ENCODE measurements around the gene LMOD1.

The LMOD1 gene

GRCh38 chr1:201882665-201883132 is 63.6 kb downstream of the LMOD1 start:
- H3K36me3 ChIP-seq (ENCODE audit: insufficient read depth, low read length) = no peaks in the 10 kb centered on the region
- no peak overlapping the region for H2AFZ ChIP-seq (ENCODE audit: low read depth, low read length)
- ATAC-seq (ENCODE audit: insufficient read depth, low read depth) = peak; percentile 32; the same call in 2 of the 3 replicates
- no peaks in the 10 kb centered on the region for H4K20me1 ChIP-seq (ENCODE audit: insufficient read depth, low read length)
- H3K79me2 ChIP-seq (ENCODE audit: insufficient read depth, low read length) = no peaks in the 10 kb centered on the region
- no peak overlapping the region for H3K4me2 ChIP-seq (ENCODE audit: insufficient read depth, low read length)
- no peak for DNase-seq
- H3K9me3 ChIP-seq (ENCODE audit: insufficient read depth, low read length, severe bottlenecking) = no peaks in the 10 kb centered on the region
- H3K4me1 ChIP-seq (ENCODE audit: insufficient read depth, low read length) = no peaks in the 10 kb centered on the region
- H3K9ac ChIP-seq (ENCODE audit: low read depth, low read length) = no peak overlapping the region
- H3K27ac ChIP-seq (ENCODE audit: low read length) = no peak overlapping the region
- no peak overlapping the region for H3K4me3 ChIP-seq (ENCODE audit: low read depth in 1 of 2, low read length in 2 of 2)
- TF ChIP-seq EZH2 (IDR thresholded peaks at IDR 0.05; ENCODE audit: borderline replicate concordance, low read depth, low read length, severe bottlenecking) (no peak), CTCF (IDR thresholded peaks at IDR 0.05; ENCODE audit: borderline replicate concordance, extremely low read depth, low read length, poor library complexity, severe bottlenecking) (no peak)
- H3K27me3 ChIP-seq (ENCODE audit: insufficient read depth, low read length, poor library complexity) = peaks cover 26% of the 10 kb centered on the region

- TF ChIP-seq EZH2 (IDR thresholded peaks at IDR 0.05; ENCODE audit: borderline replicate concordance, low read depth, low read length, severe bottlenecking) (no peak), CTCF (IDR thresholded peaks at IDR 0.05; ENCODE audit: borderline replicate concordance, extremely low read depth, low read length, poor library complexity, severe bottlenecking) (no peak)
- H3K4me1 ChIP-seq (ENCODE audit: insufficient read depth, low read length) = no peaks in the 10 kb centered on the region
- DNase-seq (no peak), ATAC-seq (ENCODE audit: insufficient read depth, low read depth) (no peak)
- H3K27me3 ChIP-seq (ENCODE audit: insufficient read depth, low read length, poor library complexity) = peaks cover 19% of the 10 kb centered on the region
- no peak overlapping the region for H2AFZ ChIP-seq (ENCODE audit: low read depth, low read length)
- H3K27ac ChIP-seq (ENCODE audit: low read length) = no peak overlapping the region
- H3K36me3 ChIP-seq (ENCODE audit: insufficient read depth, low read length) = peaks cover 7% of the 10 kb centered on the region; the same call in 1 of the 2 replicates
- no peaks in the 10 kb centered on the region for H3K79me2 ChIP-seq (ENCODE audit: insufficient read depth, low read length)
- no peak overlapping the region for H3K4me2 ChIP-seq (ENCODE audit: insufficient read depth, low read length)
- no peaks in the 10 kb centered on the region for H3K9me3 ChIP-seq (ENCODE audit: insufficient read depth, low read length, severe bottlenecking)
- H3K4me3 ChIP-seq (ENCODE audit: low read depth in 1 of 2, low read length in 2 of 2) = no peak overlapping the region
- H3K9ac ChIP-seq (ENCODE audit: low read depth, low read length) = no peak overlapping the region
- H4K20me1 ChIP-seq (ENCODE audit: insufficient read depth, low read length) = no peaks in the 10 kb centered on the region
Observed at GRCh38 chr1:201881617-201882016, 64.7 kb downstream of the LMOD1 start.

- Histone ChIP-seq H3K9ac (ENCODE audit: low read depth, low read length) (no peak overlapping the region), H3K4me3 (ENCODE audit: low read depth in 1 of 2, low read length in 2 of 2) (no peak overlapping the region), H3K36me3 (ENCODE audit: insufficient read depth, low read length) (peaks cover 13% of the 10 kb centered on the region), H3K79me2 (ENCODE audit: insufficient read depth, low read length) (no peaks in the 10 kb centered on the region), H2AFZ (ENCODE audit: low read depth, low read length) (no peak overlapping the region), H3K4me1 (ENCODE audit: insufficient read depth, low read length) (no peaks in the 10 kb centered on the region), H3K9me3 (ENCODE audit: insufficient read depth, low read length, severe bottlenecking) (no peaks in the 10 kb centered on the region), H3K4me2 (ENCODE audit: insufficient read depth, low read length) (no peak overlapping the region), H3K27ac (ENCODE audit: low read length) (no peak overlapping the region), H3K27me3 (ENCODE audit: insufficient read depth, low read length, poor library complexity) (peaks cover 13% of the 10 kb centered on the region), H4K20me1 (ENCODE audit: insufficient read depth, low read length) (no peaks in the 10 kb centered on the region)
- no peak for DNase-seq
- TF ChIP-seq CTCF (IDR thresholded peaks at IDR 0.05; ENCODE audit: borderline replicate concordance, extremely low read depth, low read length, poor library complexity, severe bottlenecking) (no peak), EZH2 (IDR thresholded peaks at IDR 0.05; ENCODE audit: borderline replicate concordance, low read depth, low read length, severe bottlenecking) (no peak)
- no peak for ATAC-seq (ENCODE audit: insufficient read depth, low read depth)
Observed at GRCh38 chr1:201880928-201881571, 65.3 kb downstream of the LMOD1 start.

Measured in DND-41 (cell line).